Measurements from ENCODE around the gene C12orf75. TPM values are rescaled to one million over a fixed set of nuclear protein-coding genes. Genes with fewer than 3 reads are reported as not detected.

The C12orf75 gene
- total RNA-seq = 93.8 and 234 TPM in 2 replicates

GRCh38 chr12:105330283-105330930 is at the start of gene C12orf75:
Gene C12orf75 (plus strand): TSS chr12:105330691. CDS start chr12:105330892, 201 bp downstream.

Other genes starting within 250 kb of the C12orf75 start
- gene ALDH1L2, start 246.2 kb upstream of the C12orf75 start, total RNA-seq = 3.9 and 6.8 TPM in 2 replicates
- 84.0 and 110 TPM in 2 replicates for gene WASHC4, start 223.0 kb upstream of the C12orf75 start, total RNA-seq
- gene APPL2, start 94.5 kb upstream of the C12orf75 start, total RNA-seq = 54.0 and 89.1 TPM in 2 replicates

All from placental epithelial cell (primary cell).